Ishikawa (cell line): ENCODE results near the gene REEP5.

Experiments used
- CEBPB ChIP-seq: IDR thresholded peaks from 2 replicates; pipeline ENCODE4 v1.6.1; 2012
- EGR1 ChIP-seq: IDR thresholded peaks from 2 replicates; pipeline ENCODE4 v1.6.1; 2012
- EP300 ChIP-seq: IDR thresholded peaks from 2 replicates; pipeline ENCODE4 v1.6.1; 2012; ENCODE audit warnings: borderline replicate concordance
- MAX ChIP-seq: IDR thresholded peaks from 2 replicates; pipeline ENCODE4 v1.6.1; 2012
- NFIC ChIP-seq: IDR thresholded peaks from 2 replicates; pipeline ENCODE4 v1.6.1; 2012
- REST ChIP-seq: IDR thresholded peaks from 2 replicates; pipeline ENCODE4 v1.6.1; 2012; ENCODE audit warnings: low read depth, mild to moderate bottlenecking
- TAF1 ChIP-seq: IDR thresholded peaks from 2 replicates; pipeline ENCODE4 v1.6.1; 2012; ENCODE audit warnings: low read depth, mild to moderate bottlenecking
- TCF12 ChIP-seq: IDR thresholded peaks from 2 replicates; pipeline ENCODE4 v1.6.1; 2012; ENCODE audit warnings: low read depth
- YY1 ChIP-seq: IDR thresholded peaks from 2 replicates; pipeline ENCODE4 v1.6.1; 2012; ENCODE audit warnings: low read depth

GRCh38 chr5:112908854-112909253 is 13.2 kb downstream of the REEP5 start:
- TF ChIP-seq NFIC (no peak), EP300 (no peak), YY1 (no peak), CEBPB (no peak), TAF1 (no peak), REST (no peak), MAX (no peak), TCF12 (no peak), EGR1 (no peak)
